Ascending aorta (tissue), 2 donors: ENCODE measurements around the gene SERPINB3. TPM values are rescaled to one million over a fixed set of nuclear protein-coding genes. Genes with fewer than 3 reads are reported as not detected.

Experiments used
- DNase-seq, 2 donors: peaks; one replicate each; pipeline ENCODE4 v3.0.0-alpha.2; 2019; ENCODE audit warnings: low spot score in 2 of 2
- H3K27ac ChIP-seq, 2 donors: fragments of 200-600 bp; sonication (generic); one replicate each; pipeline ENCODE4 v1.5.1; 2016 to 2017; ENCODE audit warnings: mild to moderate bottlenecking in 1 of 2
- H3K27me3 ChIP-seq: fragments of 200-600 bp; sonication (generic); one replicate; pipeline ENCODE4 v1.5.1; 2017
- H3K36me3 ChIP-seq, 2 donors: fragments of 200-600 bp; sonication (generic); one replicate each; pipeline ENCODE4 v1.5.1; 2016
- H3K4me1 ChIP-seq, 2 donors: fragments of 200-600 bp; sonication (generic); one replicate each; pipeline ENCODE4 v1.5.1; 2016 to 2017; ENCODE audit warnings: mild to moderate bottlenecking in 1 of 2
- H3K4me3 ChIP-seq, 2 donors: fragments of 200-600 bp; sonication (generic); one replicate each; pipeline ENCODE4 v1.5.1; 2016 to 2017; ENCODE audit warnings: mild to moderate bottlenecking in 1 of 2
- H3K9me3 ChIP-seq, 2 donors: fragments of 200-600 bp; sonication (generic); one replicate each; pipeline ENCODE4 v1.5.1; 2016
- CTCF ChIP-seq, 3 experiments: fragments of 200-600 bp in 2 of 3; fragments of 450-650 bp in 1 of 3; sonication (generic) in 2 of 3; IDR thresholded peaks; one replicate each; pipeline ENCODE4 v1.5.1; 2016 to 2019; ENCODE audit warnings: antibody characterized with exemption in 3 of 3, mild to moderate bottlenecking in 1 of 3, moderate library complexity in 1 of 3
- intact Hi-C: fragments of 100-400 bp; cut with DNase I; formaldehyde crosslinking; loops from one replicate; pipeline ENCODE4 v1.15.1; 2023
- total RNA-seq: library from RNA; depleted of rRNA; stranded (reverse); fragments of >200 nt; gene quantifications from one replicate; pipeline ENCODE4 v1.1.0, GENCODE V29; 2016

The SERPINB3 gene
- total RNA-seq, 1 donor from 2014 or later = 0.21 TPM

GRCh38 chr18:63637703-63638102, 24.0 kb downstream of the SERPINB3 start:
- intact Hi-C loops = no loop called here
- H3K4me3 ChIP-seq = no peak overlapping the region
- H3K4me1 ChIP-seq = no peaks in the 10 kb centered on the region
- no peak for TF ChIP-seq CTCF (IDR thresholded peaks at IDR 0.05)
- no peak for DNase-seq
- no peaks in the 10 kb centered on the region for H3K9me3 ChIP-seq
- H3K36me3 ChIP-seq = no peaks in the 10 kb centered on the region
- no peaks in the 10 kb centered on the region for H3K27me3 ChIP-seq
- no peak overlapping the region for H3K27ac ChIP-seq

DNA sequence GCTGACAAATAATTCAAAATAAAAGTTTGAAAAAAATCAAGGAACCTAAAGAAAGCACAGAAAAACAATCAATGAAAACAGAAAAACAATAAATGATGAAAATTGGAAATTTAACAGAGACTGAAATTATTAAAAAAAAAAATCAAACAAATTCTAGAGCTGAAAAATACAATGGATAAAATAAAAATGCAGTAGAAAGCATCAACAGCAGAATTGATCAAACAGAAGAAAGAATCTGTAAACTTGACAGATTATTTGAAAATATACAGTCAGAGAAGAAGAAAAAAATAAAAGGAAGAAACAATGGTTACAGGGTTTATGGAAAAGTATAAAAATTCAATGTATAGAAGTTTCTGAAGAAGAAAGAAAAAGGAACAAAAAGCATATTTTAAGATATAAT, 33.9 kb downstream of the SERPINB3 start:
- H3K4me3 ChIP-seq = no peak overlapping the region
- H3K9me3 ChIP-seq = peaks cover 15% of the 10 kb centered on the region in 2 donors
- no peak overlapping the region for H3K27ac ChIP-seq
- intact Hi-C loops = no loop called here
- no peaks in the 10 kb centered on the region for H3K4me1 ChIP-seq
- H3K27me3 ChIP-seq = no peaks in the 10 kb centered on the region
- TF ChIP-seq CTCF (IDR thresholded peaks at IDR 0.05) = no peak
- no peaks in the 10 kb centered on the region for H3K36me3 ChIP-seq
- no peak for DNase-seq

DNA sequence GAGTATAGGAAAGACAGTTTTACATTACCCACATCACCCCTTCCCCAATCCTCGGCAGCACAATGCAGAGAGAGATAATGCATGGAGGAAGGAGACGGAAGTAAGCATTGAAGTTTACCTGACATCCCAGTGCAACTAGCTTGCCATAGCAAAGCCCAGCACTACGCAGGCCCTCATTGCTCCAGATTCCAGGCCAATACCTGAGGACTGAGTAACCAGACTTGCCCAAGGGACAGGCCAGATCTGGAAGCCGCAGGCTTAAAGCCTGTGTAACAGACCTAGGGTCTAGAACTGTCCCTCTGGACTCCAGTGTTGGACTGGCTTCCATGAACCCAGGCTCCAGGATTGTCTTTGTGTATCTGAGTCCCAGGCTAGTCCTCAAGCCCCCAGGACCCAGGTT, 35.3 kb downstream of the SERPINB3 start:
- no peak for DNase-seq
- Histone ChIP-seq H3K4me3 (no peak overlapping the region), H3K27me3 (no peaks in the 10 kb centered on the region), H3K36me3 (no peaks in the 10 kb centered on the region), H3K4me1 (no peaks in the 10 kb centered on the region), H3K9me3 (peaks cover 15% of the 10 kb centered on the region in 2 donors), H3K27ac (no peak overlapping the region)
- intact Hi-C loops = no loop called here
- no peak for TF ChIP-seq CTCF (IDR thresholded peaks at IDR 0.05)

DNA sequence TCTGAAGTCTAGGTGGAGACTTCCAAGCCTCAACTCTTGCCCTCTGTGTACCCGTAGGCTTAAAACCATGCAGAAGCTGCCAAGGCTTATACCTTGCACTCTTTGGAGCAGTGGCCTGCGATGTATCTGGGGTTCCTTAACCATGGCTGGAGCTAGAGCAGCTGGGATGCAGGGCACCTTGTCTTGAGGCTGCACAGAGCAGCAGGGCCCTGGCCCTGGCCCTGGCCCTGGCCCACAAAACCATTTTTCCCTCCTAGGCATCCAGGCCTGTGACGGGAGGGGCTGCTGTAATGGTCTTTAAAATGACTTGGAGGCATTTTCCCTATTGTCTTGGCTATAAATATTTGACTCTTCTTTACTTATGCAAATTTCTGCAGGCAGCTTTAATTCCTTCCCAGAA, 36.8 kb downstream of the SERPINB3 start:
- intact Hi-C loops = no loop called here

DNA sequence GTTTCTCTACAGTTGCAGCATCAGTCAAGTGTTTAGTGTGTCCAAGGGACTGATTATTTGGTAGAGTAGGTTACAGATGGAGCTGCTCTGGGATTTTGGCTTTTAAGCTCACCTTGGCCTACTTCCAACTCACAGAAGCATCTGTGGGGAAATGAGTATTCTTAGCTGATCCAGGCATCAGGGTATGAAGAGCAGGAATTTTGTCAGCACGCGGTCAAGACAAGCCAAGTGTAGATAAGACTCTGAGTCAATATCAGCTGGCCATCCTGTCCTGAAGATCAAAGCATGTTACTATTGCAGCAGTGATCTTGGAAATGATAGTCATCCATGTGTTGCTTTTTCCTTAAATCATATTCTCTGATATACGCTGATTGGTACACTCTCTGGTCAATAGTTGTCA, 42.0 kb downstream of the SERPINB3 start:
- no peak for DNase-seq
- no peak for TF ChIP-seq CTCF (IDR thresholded peaks at IDR 0.05)
- intact Hi-C loops = no loop called here

More for the DNA sequence above, 36.8 kb downstream of the SERPINB3 start:
- Histone ChIP-seq H3K4me1 (no peaks in the 10 kb centered on the region), H3K9me3 (peaks cover 15% of the 10 kb centered on the region in 2 donors), H3K36me3 (no peaks in the 10 kb centered on the region), H3K27ac (no peak overlapping the region), H3K4me3 (no peak overlapping the region), H3K27me3 (no peaks in the 10 kb centered on the region)
- no peak for DNase-seq
- TF ChIP-seq CTCF (IDR thresholded peaks at IDR 0.05) = no peak

GRCh38 chr18:63617915-63618234, 43.8 kb downstream of the SERPINB3 start:
- H3K4me3 ChIP-seq = no peak overlapping the region
- no peak overlapping the region for H3K27ac ChIP-seq
- H3K27me3 ChIP-seq = no peaks in the 10 kb centered on the region
- no peaks in the 10 kb centered on the region for H3K36me3 ChIP-seq
- DNase-seq = no peak
- TF ChIP-seq CTCF (IDR thresholded peaks at IDR 0.05) = no peak
- peaks cover 0 to 5% of the 10 kb centered on the region in 2 donors for H3K9me3 ChIP-seq
- no peaks in the 10 kb centered on the region for H3K4me1 ChIP-seq
- intact Hi-C loops = no loop called here

More for the DNA sequence above, 42.0 kb downstream of the SERPINB3 start:
- H3K27me3 ChIP-seq = no peaks in the 10 kb centered on the region
- peaks cover 0 to 5% of the 10 kb centered on the region in 2 donors for H3K9me3 ChIP-seq
- no peaks in the 10 kb centered on the region for H3K36me3 ChIP-seq
- no peak overlapping the region for H3K27ac ChIP-seq
- no peak overlapping the region for H3K4me3 ChIP-seq
- H3K4me1 ChIP-seq = no peaks in the 10 kb centered on the region
